OCI-LY1 (cell line): Measurements from ENCODE around the gene ZBTB38.

Source experiments
- CTCF ChIP-seq: fragments of 200-600 bp; sonication (generic), shearing (Covaris generic); IDR thresholded peaks from 2 replicates; pipeline ENCODE4 v1.5.1; 2017; ENCODE audit warnings: mild to moderate bottlenecking, antibody characterized with exemption, low read length, moderate library complexity, mixed read lengths
- EZH2 ChIP-seq: fragments of 200-600 bp; sonication (generic), shearing (Covaris generic); IDR thresholded peaks from 2 replicates; pipeline ENCODE4 v1.8.0; 2017; ENCODE audit warnings: borderline replicate concordance, mixed run types, mild to moderate bottlenecking, antibody characterized with exemption, low read length, moderate library complexity, mixed read lengths

- TF ChIP-seq CTCF (no peak), EZH2 (no peak)
Observed at GRCh38 chr3:141338881-141339280, 29.4 kb upstream of the ZBTB38 start.
